Prostate gland (tissue), 2 donors: ENCODE data around the gene SH3RF2. TPM values are rescaled to one million over a fixed set of nuclear protein-coding genes. Genes with fewer than 3 reads are reported as not detected.

Experiments
- DNase-seq: peaks from one replicate; pipeline ENCODE4 v3.0.0-alpha.2; 2019; ENCODE audit warnings: low spot score
- H3K27ac ChIP-seq, 2 donors: fragments of 200-600 bp; sonication (generic); 2 replicates each; pipeline ENCODE4 v1.5.1; 2017 to 2019
- H3K27me3 ChIP-seq: fragments of 200-600 bp; sonication (generic); replicated peaks from 2 replicates; pipeline ENCODE4 v1.5.1; 2019; ENCODE audit not compliant: insufficient read depth
- H3K36me3 ChIP-seq, 2 donors: fragments of 200-600 bp; sonication (generic); 1 replicate in 1 of 2; 2 replicates in 1 of 2; pipeline versions ENCODE4 v1.5.1 to v1.8.1; 2017 to 2019
- H3K4me1 ChIP-seq: fragments of 200-600 bp; sonication (generic); replicated peaks from 2 replicates; pipeline ENCODE4 v1.5.1; 2019
- H3K4me3 ChIP-seq, 2 donors: fragments of 200-600 bp; sonication (generic); 2 replicates each; pipeline ENCODE4 v1.5.1; 2017 to 2019
- H3K9me3 ChIP-seq: fragments of 200-600 bp; sonication (generic); 2 replicates; pipeline ENCODE4 v1.5.1; 2017
- CTCF ChIP-seq, 4 experiments: fragments of 200-600 bp in 2 of 4; fragments of 450-650 bp in 2 of 4; sonication (generic) in 2 of 4; IDR thresholded peaks; 1 replicate in 3 of 4; 2 replicates in 1 of 4; pipeline ENCODE4 v1.5.1; 2016 to 2019; ENCODE audit warnings: antibody characterized with exemption in 4 of 4, mild to moderate bottlenecking in 2 of 4, moderate library complexity in 2 of 4
- POLR2A ChIP-seq: fragments of 450-650 bp; IDR thresholded peaks from one replicate; pipeline ENCODE4 v1.6.1; 2016; ENCODE audit warnings: antibody characterized with exemption, mild to moderate bottlenecking
- POLR2AphosphoS5 ChIP-seq: sonication (generic); formaldehyde crosslinking; IDR thresholded peaks from one replicate; pipeline ENCODE4 v1.6.1; 2017; ENCODE audit warnings: antibody characterized with exemption
- WGBS: methylation state at CpG from one replicate; pipeline ENCODE4 v1.1.5; 2018; 5-methylcytosine and 5-hydroxymethylcytosine counted together
- intact Hi-C: fragments of 100-400 bp; cut with DNase I; formaldehyde crosslinking; loops from one replicate; pipeline ENCODE4 v1.14.2; 2022
- total RNA-seq, 2 donors: library from RNA; depleted of rRNA; stranded (reverse); fragments of >200 nt; gene quantifications; one replicate each; pipeline ENCODE4 v1.1.0, GENCODE V29; 2016

Gene SH3RF2
- total RNA-seq, 2 donors from 2014 or later = 18.2 to 43.9 TPM

- no peaks in the 10 kb centered on the region for H3K9me3 ChIP-seq
- no peak overlapping the region for H3K4me3 ChIP-seq
- WGBS = 89% methylated on average over 5 of the region's 5 CpGs
- no peaks in the 10 kb centered on the region for H3K4me1 ChIP-seq
- no peaks in the 10 kb centered on the region for H3K36me3 ChIP-seq
- H3K27me3 ChIP-seq = no peaks in the 10 kb centered on the region
- intact Hi-C loops = no loop called here
- H3K27ac ChIP-seq = no peak overlapping the region
- TF ChIP-seq POLR2AphosphoS5 (no peak), CTCF (IDR thresholded peaks at IDR 0.05) (no peak), POLR2A (no peak)
- no peak for DNase-seq
Measured at GRCh38 chr5:146018514-146019375, 82.4 kb downstream of the SH3RF2 start.

- WGBS = 23% methylated on average over 2 of the region's 2 CpGs
- H3K27me3 ChIP-seq = no peaks in the 10 kb centered on the region
- H3K27ac ChIP-seq = peak overlapping the region in 1 of 2 donors; percentile 46
- H3K4me3 ChIP-seq = no peak overlapping the region
- intact Hi-C loops = no loop called here
- no peaks in the 10 kb centered on the region for H3K9me3 ChIP-seq
- TF ChIP-seq POLR2A = no peak
- peak; percentile 52 for TF ChIP-seq POLR2AphosphoS5
- TF ChIP-seq CTCF (IDR thresholded peaks at IDR 0.05) = no peak
- peak; percentile 26 for DNase-seq
- no peaks in the 10 kb centered on the region for H3K4me1 ChIP-seq
- no peaks in the 10 kb centered on the region for H3K36me3 ChIP-seq
Measured at GRCh38 chr5:146020100-146020499, 83.7 kb downstream of the SH3RF2 start.

- H3K4me3 ChIP-seq = no peak overlapping the region
- H3K36me3 ChIP-seq = no peaks in the 10 kb centered on the region
- H3K27me3 ChIP-seq = no peaks in the 10 kb centered on the region
- intact Hi-C loops = no loop called here
- H3K4me1 ChIP-seq = no peaks in the 10 kb centered on the region
- no peaks in the 10 kb centered on the region for H3K9me3 ChIP-seq
- TF ChIP-seq POLR2AphosphoS5 (no peak), CTCF (IDR thresholded peaks at IDR 0.05) (no peak), POLR2A (no peak)
- 89% methylated on average over 3 of the region's 3 CpGs for WGBS
- DNase-seq = no peak
- no peak overlapping the region for H3K27ac ChIP-seq
Measured at GRCh38 chr5:146024034-146024433, 87.7 kb downstream of the SH3RF2 start.

- H3K9me3 ChIP-seq = no peaks in the 10 kb centered on the region
- DNase-seq = no peak
- TF ChIP-seq POLR2AphosphoS5 (no peak), POLR2A (no peak), CTCF (IDR thresholded peaks at IDR 0.05) (no peak)
- no peaks in the 10 kb centered on the region for H3K4me1 ChIP-seq
- no peaks in the 10 kb centered on the region for H3K27me3 ChIP-seq
- intact Hi-C loops = no loop called here
- H3K27ac ChIP-seq = no peak overlapping the region
- no peaks in the 10 kb centered on the region for H3K36me3 ChIP-seq
- 64% methylated on average over 4 of the region's 4 CpGs for WGBS
- H3K4me3 ChIP-seq = no peak overlapping the region
Measured at GRCh38 chr5:146025114-146025680, 88.8 kb downstream of the SH3RF2 start.

- no peaks in the 10 kb centered on the region for H3K36me3 ChIP-seq
- no peaks in the 10 kb centered on the region for H3K4me1 ChIP-seq
- intact Hi-C loops = no loop called here
- H3K4me3 ChIP-seq = no peak overlapping the region
- H3K27ac ChIP-seq = no peak overlapping the region
- H3K27me3 ChIP-seq = no peaks in the 10 kb centered on the region
- no peaks in the 10 kb centered on the region for H3K9me3 ChIP-seq
- TF ChIP-seq CTCF (IDR thresholded peaks at IDR 0.05) (no peak), POLR2A (no peak)
- DNase-seq = no peak
- WGBS = 48% methylated on average over 1 of the region's 1 CpG
Measured at GRCh38 chr5:146025681-146026080, 89.3 kb downstream of the SH3RF2 start.
